GM19025 (cell line): ENCODE results near the gene SRI.
"Not testable (repeated sequence)": the region's sequence is repeated elsewhere in the genome, so short reads cannot be mapped to it uniquely, and the experiment has no call there.

ENCODE experiments used
- ATAC-seq: cut with Tn5 transposase; IDR thresholded peaks from one replicate; pipeline ENCODE4 v1.9.1; 2021; ENCODE audit warnings: mild to moderate bottlenecking, low read depth, moderate library complexity; ENCODE audit not compliant: unreplicated experiment

Gene SRI

DNA sequence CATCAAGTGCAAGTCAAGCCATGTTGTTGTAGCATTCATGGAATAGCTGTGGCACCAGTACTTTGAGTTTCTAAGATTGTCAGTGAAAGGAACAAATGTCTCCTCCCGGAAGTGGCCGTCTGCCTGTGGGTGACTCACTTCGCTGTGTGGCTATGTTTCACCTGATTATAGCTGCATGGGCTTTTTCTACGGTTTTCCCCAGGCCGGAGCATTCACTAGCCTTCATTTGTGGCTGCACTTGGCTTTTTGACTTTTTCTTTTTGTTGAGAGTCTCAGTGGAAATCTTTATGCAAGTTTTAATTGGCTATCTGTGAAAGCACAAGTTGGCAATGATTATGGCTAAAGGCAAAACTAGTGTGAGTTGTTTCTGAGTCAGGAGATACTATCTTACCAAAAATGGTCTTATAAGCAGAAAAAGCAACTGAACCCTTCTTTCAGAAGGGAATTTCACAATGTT is 35.0 kb downstream of the SRI start:
- ATAC-seq = peak; percentile 82

- ATAC-seq = no peak
Measured at GRCh38 chr7:88183051-88183450, 36.8 kb downstream of the SRI start.

- ATAC-seq = no peak
Measured at GRCh38 chr7:88176190-88176589, 43.6 kb downstream of the SRI start.

- ATAC-seq = no peak
Measured at GRCh38 chr7:88172842-88173241, 47.0 kb downstream of the SRI start.

GRCh38 chr7:88169717-88170320 is 50.0 kb downstream of the SRI start:
- ATAC-seq = no peak

GRCh38 chr7:88167721-88168120 is 52.1 kb downstream of the SRI start:
- ATAC-seq = no peak

- ATAC-seq = no peak
Measured at GRCh38 chr7:88167223-88167622, 52.6 kb downstream of the SRI start.

- ATAC-seq = no peak
Measured at GRCh38 chr7:88165697-88166096, 54.1 kb downstream of the SRI start.

- not testable (repeated sequence) for ATAC-seq
Measured at GRCh38 chr7:88159741-88160140, 60.1 kb downstream of the SRI start.

- no peak for ATAC-seq
Measured at GRCh38 chr7:88156356-88156755, 63.5 kb downstream of the SRI start.

- ATAC-seq = no peak
Measured at GRCh38 chr7:88155756-88156155, 64.1 kb downstream of the SRI start.
